Activated naive CD4-positive, alpha-beta T cell treated with anti-CD3 and anti-CD28 coated beads for 36 hours (primary cell): ENCODE data around the gene AXDND1. TPM values are rescaled to one million over a fixed set of nuclear protein-coding genes. Genes with fewer than 3 reads are reported as not detected.
"Not testable (repeated sequence)": the region's sequence is repeated elsewhere in the genome, so short reads cannot be mapped to it uniquely, and the experiment has no call there.

Experiments used
- CTCF ChIA-PET: fragments of 350-600 bp; sonication (Branson Sonifier 250); formaldehyde crosslinking; loops from one replicate; lab custom pipeline; 2021; ENCODE audit warnings: antibody characterized with exemption; lab: Charles Lee
- DNase-seq: peaks from one replicate; pipeline ENCODE4 v3.0.0-alpha.2; 2020
- H3K27ac Mint-ChIP-seq: one replicate; pipeline ENCODE4 v1.8.0; 2021; ENCODE audit warnings: mild to moderate bottlenecking, mixed read lengths
- H3K27me3 Mint-ChIP-seq: one replicate; pipeline ENCODE4 v1.8.0; 2021; ENCODE audit warnings: low read depth, mixed read lengths
- H3K36me3 Mint-ChIP-seq: one replicate; pipeline ENCODE4 v1.8.0; 2021; ENCODE audit warnings: low read depth, mixed read lengths
- H3K4me1 Mint-ChIP-seq: one replicate; pipeline ENCODE4 v1.8.0; 2021; ENCODE audit warnings: low read depth, mixed read lengths
- H3K4me3 Mint-ChIP-seq: one replicate; pipeline ENCODE4 v1.8.0; 2021; ENCODE audit warnings: mild to moderate bottlenecking, moderate library complexity, mixed read lengths
- H3K9me3 Mint-ChIP-seq: one replicate; pipeline ENCODE4 v1.8.0; 2021; ENCODE audit warnings: mixed read lengths
- intact Hi-C: fragments of 100-400 bp; cut with micrococcal nuclease; formaldehyde crosslinking; loops from one replicate; pipeline ENCODE4 v1.15.1; 2023
- total RNA-seq, 2 experiments: library from RNA; stranded (reverse); gene quantifications; one replicate each; pipeline ENCODE4 v1.2.3, GENCODE V29; 2021

Gene AXDND1
- total RNA-seq, 2 experiments from 2014 or later = 0.57 to 0.67 TPM

DNA sequence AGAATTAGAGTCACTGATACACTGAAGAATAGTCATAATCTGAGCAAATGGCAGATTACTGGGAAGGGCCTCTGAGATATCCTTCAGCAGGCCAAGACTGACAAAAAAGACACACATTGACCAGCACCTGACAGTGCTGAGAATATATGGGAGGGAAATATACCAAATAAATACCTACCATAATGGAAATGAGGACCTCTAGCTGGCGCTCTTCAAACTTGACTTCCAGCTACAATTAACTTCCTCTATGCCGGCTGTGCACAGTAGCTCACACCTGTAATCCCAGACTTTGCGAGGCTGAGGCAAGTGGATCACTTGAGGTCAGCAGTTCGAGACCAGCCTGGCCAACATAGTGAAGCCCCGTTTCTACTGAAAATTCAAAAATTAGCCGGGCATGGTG lies 140.4 kb downstream of the AXDND1 start:
- CTCF ChIA-PET = no interaction called here
- Mint-ChIP-seq H3K4me1 (no peaks in the 10 kb centered on the region), H3K36me3 (no peaks in the 10 kb centered on the region), H3K9me3 (no peaks in the 10 kb centered on the region), H3K27me3 (no peaks in the 10 kb centered on the region), H3K4me3 (no peak overlapping the region), H3K27ac (no peak overlapping the region)
- intact Hi-C loops = no loop called here
- no peak for DNase-seq

DNA sequence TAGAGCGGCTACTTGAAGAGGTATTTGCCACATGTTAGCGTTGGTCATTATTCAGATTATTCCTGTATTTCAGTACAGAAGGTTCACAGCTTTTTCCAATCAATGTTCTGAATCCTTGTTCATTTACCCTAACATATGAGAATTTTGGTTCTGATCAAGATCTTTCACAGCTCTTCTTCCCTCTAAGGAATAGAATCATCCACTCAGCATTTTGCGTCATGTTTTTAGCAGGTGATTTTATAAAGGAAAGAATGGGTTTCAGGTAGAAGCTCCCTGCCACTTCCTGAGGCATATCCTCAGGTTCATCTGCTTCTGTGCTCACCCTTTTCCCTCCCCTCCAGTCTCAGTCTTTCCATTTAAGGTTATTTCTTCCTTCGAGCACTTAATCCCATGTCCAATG lies 143.6 kb downstream of the AXDND1 start:
- H3K36me3 Mint-ChIP-seq = no peaks in the 10 kb centered on the region
- CTCF ChIA-PET = no interaction called here
- no peak overlapping the region for H3K27ac Mint-ChIP-seq
- no peak overlapping the region for H3K4me3 Mint-ChIP-seq
- DNase-seq = no peak
- peaks cover 4% of the 10 kb centered on the region for H3K27me3 Mint-ChIP-seq
- intact Hi-C loops = no loop called here
- no peaks in the 10 kb centered on the region for H3K4me1 Mint-ChIP-seq
- peaks cover 6% of the 10 kb centered on the region for H3K9me3 Mint-ChIP-seq

DNA sequence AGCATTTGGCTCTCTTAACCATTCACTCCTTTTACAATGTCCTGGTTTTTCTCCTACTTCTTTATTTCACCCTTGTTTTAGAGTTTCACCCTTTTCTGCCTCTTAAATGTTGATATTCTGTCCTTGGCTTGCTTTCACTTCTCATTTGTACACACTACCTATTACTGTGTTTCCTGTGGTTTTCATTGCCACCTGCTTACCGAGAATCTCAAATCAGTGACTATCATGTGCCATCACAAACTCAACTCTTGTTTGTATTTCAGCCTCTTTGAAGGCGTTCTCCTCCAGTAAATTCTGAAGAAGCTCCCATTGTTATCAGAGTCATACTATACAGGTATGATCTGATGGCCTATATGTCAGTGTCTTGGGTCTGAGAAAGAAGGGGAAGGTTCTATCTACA lies 144.3 kb downstream of the AXDND1 start:
- DNase-seq = no peak
- H3K27ac Mint-ChIP-seq = no peak overlapping the region
- H3K4me3 Mint-ChIP-seq = no peak overlapping the region
- no peaks in the 10 kb centered on the region for H3K36me3 Mint-ChIP-seq
- CTCF ChIA-PET = interaction anchor here (0.7 kb wide), 1 partner anchor 13 kb away, joined by 3 read pairs; no protein-coding TSS in a partner anchor
- no peaks in the 10 kb centered on the region for H3K4me1 Mint-ChIP-seq
- intact Hi-C loops = no loop called here
- peaks cover 4% of the 10 kb centered on the region for H3K27me3 Mint-ChIP-seq
- H3K9me3 Mint-ChIP-seq = peaks cover 6% of the 10 kb centered on the region

DNA sequence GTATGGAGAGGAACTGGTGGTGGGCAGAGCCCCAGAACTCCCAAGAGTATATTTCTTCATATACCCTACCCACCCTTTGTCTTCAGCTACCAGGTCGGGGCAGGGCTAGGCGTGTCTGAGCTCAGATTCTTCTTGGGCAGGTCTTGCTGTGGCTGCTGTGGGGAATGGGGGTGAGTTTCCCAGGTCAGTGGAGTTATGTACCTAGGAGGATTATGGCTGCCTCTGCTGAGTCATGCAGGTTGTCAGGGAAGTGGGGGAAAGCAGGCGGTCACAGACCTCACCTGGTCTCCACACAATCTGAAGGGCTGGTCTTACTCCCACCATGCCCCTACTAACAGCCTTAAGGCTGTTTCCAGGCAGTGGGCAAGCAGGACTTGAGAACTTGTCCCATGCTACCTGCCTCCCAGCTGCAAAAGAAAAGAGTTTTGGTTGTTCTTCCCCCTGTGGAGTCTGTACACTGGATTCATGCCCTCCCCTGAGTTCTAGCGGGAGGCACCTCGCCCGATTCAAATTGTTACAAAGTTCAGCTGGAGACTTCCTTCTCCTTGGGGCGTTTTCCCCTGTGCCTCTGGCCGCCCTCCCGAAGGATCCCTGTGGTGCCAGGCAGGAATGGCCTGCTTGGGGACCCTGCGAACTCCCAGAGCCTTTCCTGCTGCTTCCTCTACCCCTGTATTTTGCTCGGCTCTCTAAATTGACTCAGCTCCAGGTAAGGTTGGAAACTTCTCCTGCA lies 151.4 kb downstream of the AXDND1 start:
- no peaks in the 10 kb centered on the region for H3K4me1 Mint-ChIP-seq
- H3K27ac Mint-ChIP-seq = no peak overlapping the region
- intact Hi-C loops = no loop called here
- H3K9me3 Mint-ChIP-seq = peaks cover 12% of the 10 kb centered on the region
- peaks cover 13% of the 10 kb centered on the region for H3K27me3 Mint-ChIP-seq
- H3K36me3 Mint-ChIP-seq = no peaks in the 10 kb centered on the region
- no peak overlapping the region for H3K4me3 Mint-ChIP-seq
- CTCF ChIA-PET = no interaction called here
- DNase-seq = no peak

DNA sequence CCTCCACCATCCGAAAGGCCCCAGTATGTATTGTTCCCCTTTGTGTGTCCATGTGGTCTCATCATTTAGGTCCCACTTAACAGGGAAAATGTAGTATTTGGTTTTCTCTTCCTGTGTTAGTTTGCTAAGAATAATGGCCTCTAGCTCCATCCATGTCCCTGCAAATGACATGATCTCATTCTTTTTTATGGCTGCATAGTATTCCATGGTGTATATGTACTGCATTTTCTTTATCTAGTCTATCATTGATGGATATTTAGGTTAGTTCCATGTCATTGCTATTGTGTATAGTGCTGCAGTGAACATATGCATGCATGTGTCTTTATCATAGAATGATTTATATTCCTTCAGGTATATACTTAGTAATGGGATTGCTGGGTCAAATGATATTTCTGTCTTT lies 152.8 kb downstream of the AXDND1 start:
- CTCF ChIA-PET, H3K36me3 Mint-ChIP-seq, DNase-seq: not testable (repeated sequence)

DNA sequence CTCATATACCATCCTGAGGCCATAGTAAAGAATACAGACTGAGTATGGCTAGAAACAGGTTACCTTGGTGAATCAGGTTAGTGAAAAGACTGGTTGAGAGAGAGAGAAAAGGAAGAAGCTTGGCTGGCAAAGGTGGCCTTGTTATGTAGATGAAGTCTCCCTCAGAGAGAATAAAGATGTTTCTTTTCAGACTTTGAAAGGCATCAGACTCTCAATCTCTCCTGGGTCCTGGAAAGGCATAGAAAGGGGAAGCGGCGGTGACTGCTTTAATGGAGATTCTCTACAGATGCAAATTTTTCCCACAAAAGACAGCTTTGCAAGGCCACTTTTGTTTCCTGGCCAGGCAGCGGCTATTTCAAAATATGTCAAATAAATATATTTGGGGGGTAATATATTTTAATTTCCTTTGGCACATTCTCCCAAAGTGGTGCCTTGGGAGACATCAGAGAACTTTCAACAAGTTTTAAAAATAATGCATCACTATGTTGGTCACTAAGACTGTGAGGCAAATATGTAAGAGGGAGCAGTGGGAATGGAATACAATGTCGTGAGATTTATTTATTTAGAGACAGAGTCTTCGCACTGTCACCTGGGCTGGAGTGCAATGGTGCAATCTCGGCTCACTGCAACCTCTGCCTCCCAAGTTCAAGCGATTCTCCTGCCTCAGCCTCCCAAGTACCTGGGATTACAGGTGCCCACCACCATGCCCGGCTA lies 163.9 kb downstream of the AXDND1 start:
- intact Hi-C loops = no loop called here
- Mint-ChIP-seq H3K9me3 (no peaks in the 10 kb centered on the region), H3K4me1 (no peaks in the 10 kb centered on the region), H3K36me3 (no peaks in the 10 kb centered on the region), H3K27me3 (peaks cover 3% of the 10 kb centered on the region), H3K4me3 (no peak overlapping the region), H3K27ac (no peak overlapping the region)
- DNase-seq = no peak
- CTCF ChIA-PET = no interaction called here

More for the DNA sequence above, 152.8 kb downstream of the AXDND1 start:
- H3K27me3 Mint-ChIP-seq = peaks cover 13% of the 10 kb centered on the region
- H3K9me3 Mint-ChIP-seq, H3K4me1 Mint-ChIP-seq, H3K27ac Mint-ChIP-seq, H3K4me3 Mint-ChIP-seq, intact Hi-C loops: not testable (repeated sequence)

DNA sequence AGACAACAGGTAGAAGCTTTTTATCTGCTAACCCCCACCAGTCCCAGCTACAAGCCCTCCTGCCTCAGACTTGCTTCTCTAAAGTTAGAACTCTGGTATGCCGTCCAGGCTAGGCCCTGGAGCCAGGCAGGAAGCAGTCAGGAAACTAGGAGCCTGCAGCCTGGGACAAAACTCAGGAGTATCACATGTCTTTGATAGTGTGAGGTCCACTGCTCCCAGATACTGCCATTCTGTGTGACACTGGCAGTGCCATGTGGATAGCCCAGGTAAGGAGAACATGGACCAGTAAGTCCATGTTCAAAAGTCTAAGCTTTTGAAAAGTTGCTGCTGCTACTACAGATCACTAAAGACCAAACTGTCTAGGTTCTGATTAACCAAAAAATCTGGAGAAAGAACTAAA lies 164.6 kb downstream of the AXDND1 start:
- Mint-ChIP-seq H3K27me3 (peaks cover 3% of the 10 kb centered on the region), H3K36me3 (no peaks in the 10 kb centered on the region), H3K9me3 (no peaks in the 10 kb centered on the region), H3K27ac (no peak overlapping the region), H3K4me3 (no peak overlapping the region), H3K4me1 (no peaks in the 10 kb centered on the region)
- CTCF ChIA-PET = no interaction called here
- intact Hi-C loops = no loop called here
- DNase-seq = no peak

DNA sequence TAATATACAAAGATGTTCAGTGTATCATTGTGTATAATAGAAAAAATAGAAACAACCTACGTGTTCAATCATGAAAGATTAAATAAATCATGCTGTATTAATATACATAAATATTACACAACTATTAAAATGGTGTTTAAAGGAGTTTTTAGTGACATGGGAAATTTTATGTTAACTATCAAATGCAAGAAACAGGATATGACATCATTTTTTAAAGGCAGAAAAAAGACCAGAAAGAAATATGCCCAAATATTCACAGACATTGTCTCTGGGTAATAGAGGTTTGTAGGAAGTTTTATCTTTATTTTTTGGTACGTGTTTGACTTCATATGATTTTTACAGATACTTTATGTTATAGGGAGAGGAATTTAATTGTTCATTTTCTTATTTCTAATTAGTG lies 176.0 kb downstream of the AXDND1 start:
- H3K36me3 Mint-ChIP-seq = no peaks in the 10 kb centered on the region
- H3K9me3 Mint-ChIP-seq = no peaks in the 10 kb centered on the region
- no peak overlapping the region for H3K27ac Mint-ChIP-seq
- CTCF ChIA-PET = no interaction called here
- H3K4me3 Mint-ChIP-seq = no peak overlapping the region
- H3K27me3 Mint-ChIP-seq = no peaks in the 10 kb centered on the region
- DNase-seq = no peak
- intact Hi-C loops = no loop called here
- H3K4me1 Mint-ChIP-seq = no peaks in the 10 kb centered on the region

DNA sequence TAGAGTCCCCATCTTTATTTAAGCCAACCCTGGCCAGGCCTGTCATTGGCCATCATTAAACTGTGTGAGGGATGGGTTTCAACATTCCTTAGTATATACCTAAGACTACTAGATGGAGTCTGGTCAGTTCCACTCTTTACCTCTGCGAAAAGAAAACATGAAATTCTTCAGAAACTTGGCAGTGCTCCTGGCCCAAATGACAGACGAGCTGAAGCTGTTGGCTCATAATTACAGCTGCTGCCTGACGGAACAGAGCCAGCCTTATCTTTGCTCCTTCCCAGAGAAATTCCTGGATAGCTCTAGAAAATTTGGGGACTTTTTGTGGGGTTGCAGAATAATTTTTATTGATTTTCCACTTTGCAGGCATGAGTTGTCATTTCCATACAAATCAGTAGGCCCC lies 179.6 kb downstream of the AXDND1 start:
- intact Hi-C loops = no loop called here
- no peaks in the 10 kb centered on the region for H3K36me3 Mint-ChIP-seq
- no peak overlapping the region for H3K4me3 Mint-ChIP-seq
- H3K27me3 Mint-ChIP-seq = no peaks in the 10 kb centered on the region
- H3K9me3 Mint-ChIP-seq = no peaks in the 10 kb centered on the region
- DNase-seq = no peak
- CTCF ChIA-PET = no interaction called here
- H3K27ac Mint-ChIP-seq = no peak overlapping the region
- no peaks in the 10 kb centered on the region for H3K4me1 Mint-ChIP-seq

DNA sequence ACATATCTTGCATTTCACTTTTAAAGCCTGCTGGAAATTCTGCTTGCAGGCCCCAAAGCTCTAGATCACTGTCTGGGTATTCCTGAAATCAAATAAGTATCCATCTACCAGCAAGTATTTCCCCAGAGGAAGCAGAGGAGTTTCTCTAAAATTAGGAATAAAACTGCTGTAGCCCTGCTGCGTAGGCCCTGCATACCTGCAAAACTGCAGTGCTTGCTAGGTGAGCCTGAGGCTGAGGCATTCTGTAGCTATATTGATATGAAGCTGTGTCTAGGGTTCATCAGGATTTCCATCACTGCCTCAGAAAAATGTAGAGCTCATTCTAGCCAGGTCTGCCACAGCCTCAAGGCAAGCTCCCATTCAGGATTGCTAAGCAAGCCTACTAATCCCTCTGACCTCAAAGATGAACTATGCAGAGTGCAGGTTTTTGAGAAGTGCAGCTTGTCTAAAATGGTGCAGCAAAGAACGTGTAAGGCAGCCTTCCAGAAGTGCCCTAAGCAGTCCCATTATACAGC lies 181.3 kb downstream of the AXDND1 start:
- intact Hi-C loops = no loop called here
- no peak for DNase-seq
- no peak overlapping the region for H3K27ac Mint-ChIP-seq
- H3K4me1 Mint-ChIP-seq = no peaks in the 10 kb centered on the region
- no peaks in the 10 kb centered on the region for H3K27me3 Mint-ChIP-seq
- CTCF ChIA-PET = interaction anchor here (0.6 kb wide), 1 partner anchor 153 kb away, joined by 3 read pairs; no protein-coding TSS in a partner anchor
- H3K9me3 Mint-ChIP-seq = no peaks in the 10 kb centered on the region
- no peaks in the 10 kb centered on the region for H3K36me3 Mint-ChIP-seq
- no peak overlapping the region for H3K4me3 Mint-ChIP-seq

DNA sequence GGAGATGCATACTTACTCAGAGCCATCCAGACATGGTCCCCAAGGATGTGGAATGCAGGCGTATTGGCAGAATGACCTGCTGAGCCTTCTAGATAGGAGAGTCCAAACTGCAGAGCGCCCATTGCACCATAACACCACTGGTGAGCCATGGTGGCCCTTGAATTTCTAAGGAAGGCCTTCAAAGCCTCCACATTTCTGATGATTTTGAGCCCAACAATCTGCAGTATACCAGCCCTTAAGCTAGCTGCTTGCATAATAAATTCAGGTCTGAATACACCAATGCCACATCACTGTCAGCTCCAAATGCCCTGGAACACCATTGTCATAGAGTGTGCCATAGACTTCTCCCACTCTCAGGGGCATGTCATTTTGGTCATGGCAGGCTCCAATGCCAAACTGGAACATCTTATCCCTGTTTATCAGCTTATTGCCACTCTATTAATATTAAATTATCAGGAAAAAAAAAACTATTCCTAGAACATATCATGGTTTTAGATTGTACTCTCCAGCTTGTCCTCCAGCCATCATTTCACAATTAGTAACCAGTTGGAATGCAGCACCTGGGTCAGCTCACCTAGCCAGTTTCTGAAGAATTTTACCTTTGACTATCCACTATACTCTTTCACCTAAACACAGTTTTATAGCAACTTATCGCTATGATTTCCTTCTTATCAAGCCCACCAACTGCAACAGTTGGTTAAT lies 183.0 kb downstream of the AXDND1 start:
- Mint-ChIP-seq H3K27me3 (no peaks in the 10 kb centered on the region), H3K4me1 (no peaks in the 10 kb centered on the region), H3K27ac (no peak overlapping the region), H3K4me3 (no peak overlapping the region), H3K36me3 (no peaks in the 10 kb centered on the region), H3K9me3 (no peaks in the 10 kb centered on the region)
- CTCF ChIA-PET = no interaction called here
- DNase-seq = no peak
- intact Hi-C loops = no loop called here

DNA sequence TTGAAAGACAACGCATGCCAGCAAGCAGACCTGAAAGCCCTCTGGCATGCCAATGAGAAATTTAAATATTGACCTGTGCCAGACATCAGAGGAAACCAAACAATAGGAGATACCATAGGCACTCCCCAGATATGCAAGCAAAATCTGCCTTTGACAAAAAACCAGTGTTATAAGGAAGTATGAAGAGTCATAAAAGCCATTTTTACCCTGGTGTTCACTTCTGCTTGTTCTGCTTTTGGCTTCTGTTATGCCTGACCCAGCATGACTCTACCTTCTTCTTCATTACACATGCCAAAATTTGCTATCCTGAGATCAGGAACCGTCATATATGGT lies 183.6 kb downstream of the AXDND1 start:
- intact Hi-C loops = no loop called here
- H3K4me1 Mint-ChIP-seq = no peaks in the 10 kb centered on the region
- no peaks in the 10 kb centered on the region for H3K9me3 Mint-ChIP-seq
- no peaks in the 10 kb centered on the region for H3K36me3 Mint-ChIP-seq
- no peak overlapping the region for H3K27ac Mint-ChIP-seq
- no peaks in the 10 kb centered on the region for H3K27me3 Mint-ChIP-seq
- no peak overlapping the region for H3K4me3 Mint-ChIP-seq
- no peak for DNase-seq
- CTCF ChIA-PET = no interaction called here
